Fibroblast of the conjunctiva (primary cell): Measurements from ENCODE around the gene NRP2.
A peak's percentile ranks its signal among the peaks of the same experiment; 100 is the strongest.

ENCODE experiments used
- DNase-seq: peaks from one replicate; pipeline ENCODE4 v3.0.0-alpha.2; 2010; ENCODE audit warnings: low read depth

NRP2 gene

DNA sequence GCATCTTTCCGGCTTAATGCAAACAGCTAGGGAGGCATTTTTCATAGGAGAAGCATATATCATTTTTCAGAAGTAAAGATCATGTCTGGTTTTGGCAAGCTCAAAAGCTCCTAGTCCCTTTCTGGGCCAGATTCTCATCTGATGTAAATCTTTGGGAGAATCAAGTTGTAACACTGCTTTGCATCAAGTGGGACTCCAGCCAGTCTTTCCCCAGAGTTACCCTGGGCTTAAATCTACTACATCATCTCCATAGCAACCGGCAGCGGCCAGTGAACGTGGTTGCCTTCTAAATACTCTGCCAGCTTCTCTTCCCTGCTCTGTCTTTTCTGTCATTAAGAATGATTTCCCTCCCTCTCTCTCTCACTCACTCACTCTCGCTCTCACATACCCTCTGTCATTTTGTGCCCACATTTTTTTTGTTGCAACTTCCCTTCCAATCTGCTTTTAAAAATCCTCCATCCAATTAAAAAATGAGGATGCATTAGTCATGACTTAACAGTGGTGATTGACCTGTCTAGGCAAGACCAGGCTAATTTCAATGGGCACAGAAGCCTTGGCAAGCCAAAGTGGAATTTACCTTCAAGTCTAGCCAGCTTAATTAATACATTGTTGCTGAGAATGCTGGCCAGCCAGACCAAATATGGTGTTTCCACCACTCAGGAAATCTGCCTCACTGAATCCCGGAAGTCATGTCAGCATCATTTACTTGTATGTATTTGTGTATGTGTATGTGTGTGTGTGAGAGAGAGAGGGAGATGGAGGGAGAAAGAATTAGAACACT is 93.0 kb downstream of the NRP2 start:
- DNase-seq = peak; percentile 74

GRCh38 chr2:205776139-205776538 is 93.8 kb downstream of the NRP2 start:
- peak; percentile 12 for DNase-seq

GRCh38 chr2:205776720-205777119 is 94.4 kb downstream of the NRP2 start:
- no peak for DNase-seq

DNA sequence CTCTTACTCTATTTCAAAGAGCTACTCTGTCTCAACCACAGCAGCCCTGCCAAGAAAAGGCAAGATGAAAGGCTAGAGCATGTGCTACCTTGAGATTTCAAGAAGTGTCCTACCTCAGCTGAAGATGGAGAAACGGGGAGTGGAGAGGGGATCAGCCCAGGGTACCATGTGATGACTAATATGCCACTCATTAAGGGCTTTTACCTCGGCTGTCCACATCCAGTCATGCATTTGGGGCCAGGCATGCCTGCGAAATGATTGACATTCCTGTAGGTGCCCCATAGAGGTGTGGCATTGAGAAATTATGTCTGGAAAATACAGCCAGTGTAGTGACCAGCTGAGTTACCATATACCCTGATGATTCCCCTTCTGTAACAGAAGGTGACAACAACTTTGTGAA is 96.1 kb downstream of the NRP2 start:
- no peak for DNase-seq

- DNase-seq = no peak
Measured at GRCh38 chr2:205780645-205781044, 98.3 kb downstream of the NRP2 start.

DNA sequence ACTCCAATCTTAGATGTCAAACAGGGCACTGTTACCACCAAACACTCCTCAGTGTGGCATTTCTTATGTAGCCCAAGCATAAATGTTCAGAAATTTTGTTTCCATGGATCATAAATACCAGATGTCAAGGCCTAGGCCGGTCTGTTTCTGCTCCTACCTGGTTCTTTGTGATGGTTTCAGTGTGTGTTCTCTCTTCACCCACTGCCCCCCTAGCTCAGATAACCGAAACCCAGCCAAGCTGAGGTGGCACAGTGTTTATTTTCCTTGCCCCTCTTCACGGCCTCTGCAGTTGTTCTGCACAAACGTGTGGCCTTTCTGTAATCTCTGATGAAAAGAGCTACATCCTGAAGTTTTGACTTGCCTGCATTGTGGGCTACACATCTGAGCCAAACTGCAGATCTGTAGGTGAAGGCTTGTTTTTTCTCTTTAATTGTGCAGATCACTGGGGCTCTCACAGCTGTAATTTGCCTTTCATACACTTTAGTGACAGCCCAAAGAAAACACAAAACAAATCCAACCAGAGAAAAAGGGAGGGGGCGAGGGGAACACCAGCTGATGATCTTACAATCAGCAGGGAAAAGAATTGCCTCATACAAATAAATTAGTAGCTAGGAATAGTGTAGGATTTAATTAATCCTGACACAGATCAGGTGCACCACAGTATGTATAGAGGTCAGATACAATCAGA is 99.1 kb downstream of the NRP2 start:
- no peak for DNase-seq

- no peak for DNase-seq
Measured at GRCh38 chr2:205782941-205783340, 100.6 kb downstream of the NRP2 start.

GRCh38 chr2:205783872-205784499 is 101.7 kb downstream of the NRP2 start:
- no peak for DNase-seq

DNA sequence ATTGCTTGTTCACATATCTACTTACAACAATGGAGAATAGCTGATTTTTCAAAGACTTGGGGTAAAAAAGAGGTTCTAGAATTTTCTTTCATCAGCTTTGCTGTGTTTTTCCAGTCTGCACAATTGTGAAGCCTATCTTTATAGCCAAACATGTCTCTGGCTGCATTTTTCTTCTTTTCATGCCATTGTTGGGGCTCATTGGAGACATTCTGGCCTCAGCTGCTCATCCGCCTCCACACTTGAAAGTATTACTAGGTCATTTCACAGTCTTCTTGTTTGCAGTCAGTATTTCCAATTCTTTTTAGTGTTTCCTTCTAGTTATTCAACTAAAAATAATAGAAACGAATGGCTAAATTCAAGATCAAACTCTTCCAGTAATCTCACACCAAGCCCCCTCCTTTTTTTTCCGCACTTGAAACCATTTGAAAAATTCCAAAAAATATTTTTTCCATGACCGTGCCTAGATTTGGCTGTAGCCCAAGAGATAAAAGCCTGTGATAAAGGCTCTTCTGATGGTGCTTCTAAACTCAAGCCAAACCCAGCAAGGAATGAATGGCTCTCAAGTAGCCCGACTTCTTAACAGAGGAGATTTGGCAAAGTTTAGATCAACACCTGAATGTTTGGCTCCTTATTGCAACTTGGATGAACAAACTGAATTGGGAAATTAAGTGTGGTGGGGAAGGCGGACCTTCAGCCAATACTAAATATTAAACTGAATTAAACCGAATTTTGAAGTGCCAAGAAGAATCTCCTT is 103.4 kb downstream of the NRP2 start:
- no peak for DNase-seq

DNA sequence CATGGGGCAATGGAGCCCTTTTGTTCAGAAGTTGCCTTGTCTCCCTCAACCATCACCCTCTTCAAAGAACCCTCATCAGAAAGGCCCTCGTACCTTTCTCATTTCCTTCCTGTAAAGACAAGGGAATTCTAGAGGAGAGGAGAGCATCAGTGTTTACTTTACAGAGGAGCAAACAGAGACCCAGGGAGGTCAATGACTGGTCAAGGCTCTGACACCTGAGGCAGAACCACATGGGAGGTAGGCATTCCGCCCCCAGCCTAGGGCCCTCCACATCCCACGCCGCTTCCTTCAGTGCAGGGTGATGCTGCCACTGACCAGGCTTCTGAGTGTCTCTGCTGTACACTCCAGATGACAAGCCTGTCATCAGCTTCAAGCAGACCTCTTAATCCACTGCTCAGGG is 104.7 kb downstream of the NRP2 start:
- DNase-seq = no peak

- DNase-seq = peak; percentile 13
Measured at GRCh38 chr2:205787761-205788160, 105.5 kb downstream of the NRP2 start.

- DNase-seq = no peak
Measured at GRCh38 chr2:205789906-205790305, 107.6 kb downstream of the NRP2 start.

DNA sequence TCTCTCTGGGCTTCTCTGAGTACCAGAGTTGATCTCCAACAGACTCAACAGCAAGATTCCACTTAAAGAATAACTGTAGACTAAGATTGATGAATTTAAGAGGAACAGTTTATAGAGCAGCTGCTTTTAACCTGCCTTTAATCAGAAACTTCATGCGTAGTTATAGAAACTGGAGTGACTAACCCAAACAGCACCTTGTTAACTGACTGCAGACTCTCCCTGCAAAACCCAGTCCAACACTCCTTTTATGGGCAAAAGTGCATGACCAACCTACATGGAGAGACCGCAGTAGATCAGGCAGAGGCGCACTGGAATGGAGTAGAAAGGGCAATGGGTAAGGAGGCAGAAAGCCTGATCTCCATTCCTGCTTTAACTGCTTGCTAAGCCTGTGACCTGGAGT is 110.6 kb downstream of the NRP2 start:
- DNase-seq = peak; percentile 10

- DNase-seq = no peak
Measured at GRCh38 chr2:205796805-205797313, 114.6 kb downstream of the NRP2 start.

GRCh38 chr2:205797866-205798265 is 115.6 kb downstream of the NRP2 start:
- no peak for DNase-seq

GRCh38 chr2:205800224-205800623 is 117.9 kb downstream of the NRP2 start:
- no peak for DNase-seq

DNA sequence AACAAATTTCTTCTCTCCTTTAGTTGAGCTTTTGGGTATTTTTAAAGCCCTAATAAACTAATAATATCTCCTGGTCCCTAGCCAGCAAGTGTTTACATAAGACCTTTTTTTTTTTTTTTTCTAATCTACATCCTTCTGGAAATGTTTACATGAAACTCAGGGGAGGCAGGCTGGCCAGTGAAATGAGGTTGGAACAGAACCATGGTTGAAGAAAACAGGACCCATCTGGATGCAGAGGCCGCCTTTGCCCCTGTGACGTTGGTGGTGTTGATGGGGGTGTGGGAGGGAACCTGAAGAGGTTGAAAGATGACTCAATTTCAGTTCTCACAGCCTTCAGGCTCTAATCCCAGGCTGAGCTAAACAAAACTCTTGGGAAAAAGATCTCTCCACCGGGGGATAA is 118.5 kb downstream of the NRP2 start:
- peak; percentile 53 for DNase-seq

- no peak for DNase-seq
Measured at GRCh38 chr2:205802065-205802464, 119.8 kb downstream of the NRP2 start.

DNA sequence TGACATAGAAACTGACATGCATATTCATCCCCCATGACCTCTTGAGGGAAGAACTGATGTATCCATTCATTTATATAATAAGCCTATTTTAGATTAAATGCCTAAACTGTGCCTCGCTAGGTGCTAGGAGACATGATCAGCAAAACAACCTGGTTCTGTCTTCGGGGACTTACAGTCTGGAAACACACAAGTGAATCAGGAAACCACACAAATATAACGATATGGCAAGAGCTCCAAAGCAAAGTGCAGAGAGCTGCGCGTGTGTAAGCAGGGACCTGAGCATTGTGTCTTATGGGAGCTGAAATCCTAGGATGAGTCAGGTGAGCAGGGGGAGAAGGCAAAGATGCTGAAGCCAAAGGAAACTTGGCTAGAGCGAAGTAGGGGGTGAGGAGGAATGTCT is 120.6 kb downstream of the NRP2 start:
- no peak for DNase-seq

DNA sequence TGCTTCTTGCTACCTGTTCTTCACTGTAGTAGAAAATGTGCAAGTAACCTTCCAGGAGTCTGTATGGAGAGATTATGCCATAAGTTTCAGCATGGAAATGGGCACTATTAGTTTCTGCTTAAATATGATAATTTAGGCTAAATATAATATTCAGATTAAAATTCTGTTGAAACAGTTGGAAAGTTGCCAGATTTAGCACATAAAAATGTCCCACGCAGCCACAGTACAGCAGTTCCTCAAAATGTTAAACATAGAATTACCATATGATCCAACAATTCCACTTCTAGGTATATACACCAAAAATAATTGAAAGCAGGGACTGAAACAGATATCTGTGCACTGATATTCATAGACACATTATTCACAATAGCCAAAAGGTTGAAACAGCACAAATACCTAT is 121.2 kb downstream of the NRP2 start:
- no peak for DNase-seq

GRCh38 chr2:205805136-205805535 is 122.8 kb downstream of the NRP2 start:
- no peak for DNase-seq
